Measurements from ENCODE around the gene ITGB7.

GRCh38 chr12:53212931-53213330 is 5.9 kb upstream of the ITGB7 start:
- TF ChIP-seq GATA2 (IDR thresholded peaks at IDR 0.05; ENCODE audit: low read depth, low read length) (no peak), GATA3 (IDR thresholded peaks at IDR 0.05; ENCODE audit: low read depth, low read length) (no peak)

Measured in SH-SY5Y (cell line).